Stimulated activated CD4-positive, alpha-beta T cell treated with anti-CD3 and anti-CD28 coated beads, Interleukin-4, amount 100 ng/mL, for 1 hour (primary cell): ENCODE measurements around the gene SKIDA1.

Experiments used
- DNase-seq: peaks from one replicate; pipeline ENCODE4 v3.0.0-alpha.2; 2020

The SKIDA1 gene

GRCh38 chr10:21499701-21500577, 25.5 kb downstream of the SKIDA1 start:
- peak; percentile 23 for DNase-seq

DNA sequence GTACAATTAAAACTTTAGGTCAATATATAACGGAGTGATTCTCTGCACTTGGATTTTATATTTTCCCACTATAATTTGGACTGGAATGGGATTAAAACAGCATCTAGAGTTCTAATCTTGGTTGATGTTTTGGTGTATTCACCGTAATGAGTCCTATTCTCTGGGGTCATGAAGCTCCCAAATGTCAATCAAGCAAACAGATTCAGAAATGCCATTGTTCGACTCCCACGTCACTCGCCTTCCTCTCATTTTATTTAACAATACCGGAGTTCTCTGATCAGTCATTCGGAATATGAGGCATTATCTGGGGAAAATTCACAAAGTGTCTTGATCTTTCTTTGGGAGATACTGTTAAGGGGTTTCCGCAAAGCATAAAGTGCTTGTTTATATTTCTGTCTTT, 26.5 kb downstream of the SKIDA1 start:
- no peak for DNase-seq

DNA sequence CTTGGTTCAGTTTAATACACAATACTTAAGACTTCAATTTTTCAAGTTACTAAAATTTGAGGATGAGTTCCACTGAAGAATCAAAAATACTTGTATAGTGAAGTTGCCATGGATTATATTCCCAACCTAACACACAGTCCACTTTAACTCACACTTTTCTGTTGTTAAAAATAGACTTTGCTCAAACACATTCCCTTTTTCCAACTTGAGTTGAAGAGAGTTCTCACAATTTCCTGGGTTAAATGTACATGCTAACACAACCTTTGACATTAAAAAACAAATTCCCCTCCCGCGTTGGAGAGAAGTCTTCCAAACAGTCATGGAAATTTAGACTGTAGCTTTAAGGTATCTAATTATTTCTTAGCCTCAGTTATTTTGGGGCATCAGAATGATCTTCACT, 27.1 kb downstream of the SKIDA1 start:
- DNase-seq: no peak

DNA sequence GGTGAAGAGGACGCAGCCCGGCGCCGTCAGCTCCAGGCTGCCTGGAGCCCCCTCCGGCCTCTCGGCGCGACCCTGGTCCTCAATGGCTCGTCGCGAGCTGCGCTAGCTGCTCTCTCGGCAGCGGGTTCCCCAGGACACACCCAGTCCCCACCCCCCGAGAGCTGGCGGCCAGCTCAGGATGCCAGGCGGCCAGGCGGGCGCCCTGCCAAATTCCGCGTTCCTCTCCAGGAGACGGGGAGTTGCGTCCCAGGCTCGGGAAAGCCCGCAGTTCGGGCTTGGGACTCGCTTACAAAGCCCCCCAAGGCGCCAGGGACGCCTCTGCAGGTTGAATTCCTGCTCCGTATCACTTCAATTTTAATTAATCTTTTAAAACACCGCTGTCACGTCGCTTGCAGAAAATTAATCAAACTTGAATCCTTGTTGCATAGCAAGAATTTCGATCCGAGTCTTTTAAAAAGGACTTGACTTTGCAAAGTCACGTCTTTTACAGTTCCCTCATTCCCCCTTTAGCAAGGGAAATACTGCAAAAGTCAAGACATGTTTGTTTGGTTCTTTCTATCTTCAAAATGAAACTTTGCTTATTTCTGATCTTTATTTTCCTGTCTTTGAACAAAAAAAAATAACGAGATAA, 28.2 kb downstream of the SKIDA1 start:
- DNase-seq: peak; percentile 35

DNA sequence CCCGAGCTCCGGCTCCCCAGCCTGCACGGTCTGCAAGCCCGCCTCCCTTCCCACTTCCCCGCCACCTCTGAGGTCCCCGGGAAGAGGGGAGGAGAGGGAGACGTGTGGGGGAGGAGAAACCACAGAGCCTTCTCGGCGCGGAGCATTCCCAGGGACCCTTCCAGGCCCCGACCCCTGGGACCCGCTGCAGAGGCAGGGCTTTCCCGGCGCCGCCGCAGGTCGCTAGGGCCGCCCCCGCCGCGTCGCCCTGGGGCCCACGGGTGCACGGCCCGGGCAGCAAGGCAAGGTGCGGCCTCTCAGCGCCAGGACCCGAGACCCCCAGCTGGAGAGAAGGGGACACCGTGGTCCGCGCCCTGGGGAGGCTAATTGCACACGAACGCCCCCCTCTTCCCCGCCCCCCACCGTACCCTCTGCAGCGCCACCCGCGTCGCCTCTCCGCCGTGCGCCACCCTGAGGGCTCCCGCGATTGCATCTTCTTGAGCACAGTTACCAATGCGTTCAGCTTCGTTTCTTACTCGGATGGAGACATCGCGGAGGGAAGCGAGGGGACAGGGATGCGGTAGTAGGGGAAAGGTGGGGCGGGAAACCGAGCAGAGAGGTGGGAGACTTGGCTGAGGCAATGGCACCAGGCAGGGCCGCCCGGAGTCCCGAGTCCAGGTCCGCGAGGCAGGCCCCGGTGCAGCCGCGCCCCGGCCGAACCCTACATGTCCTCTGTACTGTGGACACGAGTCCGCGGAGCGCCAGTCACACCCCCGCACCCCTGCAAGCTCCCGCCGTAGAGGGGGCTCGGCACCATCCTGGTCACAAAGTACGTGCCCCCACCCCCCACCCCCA, 28.9 kb downstream of the SKIDA1 start:
- DNase-seq: peak; percentile 64

- DNase-seq: peak; percentile 90
Measured at GRCh38 chr10:21495752-21496342, 29.6 kb downstream of the SKIDA1 start.

GRCh38 chr10:21495002-21495751, 30.3 kb downstream of the SKIDA1 start:
- DNase-seq: no peak

- DNase-seq: peak; percentile 25
Measured at GRCh38 chr10:21494191-21495001, 31.1 kb downstream of the SKIDA1 start.

DNA sequence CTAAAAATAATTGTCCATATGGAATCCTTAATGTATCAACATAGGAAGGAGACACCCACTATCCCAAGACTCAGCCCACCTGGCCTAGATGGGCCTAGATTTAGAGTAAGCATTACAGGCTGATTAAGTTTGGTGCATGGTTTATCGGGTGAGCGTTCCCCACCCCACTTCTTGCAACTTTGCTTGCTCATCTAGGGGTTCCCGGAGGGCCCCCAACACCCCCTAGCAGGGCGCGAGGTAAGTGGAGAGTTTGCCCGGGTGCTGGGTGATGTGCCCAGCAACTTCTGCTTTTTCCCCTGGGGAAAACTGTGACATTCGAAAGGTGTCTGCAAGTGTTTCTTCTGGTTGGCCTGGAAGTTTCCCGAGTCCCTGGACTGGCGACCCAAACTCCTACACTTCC, 31.7 kb downstream of the SKIDA1 start:
- DNase-seq: no peak

DNA sequence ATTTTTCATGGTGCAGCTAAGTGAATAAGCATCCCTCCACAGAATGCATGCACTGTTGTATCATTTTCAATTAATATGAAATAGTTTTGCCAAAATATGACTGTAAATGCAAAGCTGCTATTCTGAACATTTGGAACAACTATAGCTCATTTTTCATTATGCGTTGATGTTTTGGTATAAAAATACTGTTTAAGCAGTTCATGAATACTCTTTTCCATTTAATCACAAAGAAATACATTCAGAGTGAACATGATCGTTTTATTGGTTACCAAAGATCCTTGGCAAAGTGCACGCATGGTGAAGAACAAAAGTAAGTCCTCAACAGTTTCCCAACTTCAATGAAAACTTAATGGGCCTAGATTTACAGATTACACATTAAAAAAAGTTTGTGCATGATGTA, 33.1 kb downstream of the SKIDA1 start:
- DNase-seq: no peak

- no peak for DNase-seq
Measured at GRCh38 chr10:21490711-21491105, 34.8 kb downstream of the SKIDA1 start.

DNA sequence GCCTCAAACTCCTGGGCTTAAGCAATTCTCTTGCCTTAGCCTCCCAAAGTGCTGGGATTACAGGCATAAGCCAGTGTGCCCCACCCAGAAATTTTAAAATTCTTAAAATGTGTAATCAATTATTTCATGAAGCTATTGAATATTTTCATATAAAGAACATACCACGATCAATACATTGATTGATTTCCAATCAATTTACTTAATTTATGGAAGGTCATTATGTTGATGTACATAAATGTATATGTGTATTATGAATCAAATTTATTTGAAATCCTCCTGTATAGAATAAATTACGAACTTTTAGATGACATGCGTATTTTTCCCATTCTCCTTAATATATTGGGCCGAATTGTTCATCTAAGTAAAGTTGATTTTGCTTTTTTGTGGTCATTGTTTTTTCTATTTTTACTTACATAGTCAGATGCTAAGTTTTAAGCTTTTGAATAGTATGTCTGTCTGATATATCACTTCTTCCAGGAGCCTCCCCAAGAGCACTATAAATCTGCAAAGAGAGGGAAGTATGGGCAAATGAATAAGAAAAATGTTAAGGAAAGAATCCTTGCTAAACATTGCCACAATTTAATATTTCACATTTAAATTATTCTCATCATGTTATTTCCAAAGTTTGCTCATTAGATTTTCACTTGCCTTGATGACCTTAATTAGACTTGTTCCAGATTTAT, 35.3 kb downstream of the SKIDA1 start:
- DNase-seq: no peak

GRCh38 chr10:21488957-21489446, 36.5 kb downstream of the SKIDA1 start:
- no peak for DNase-seq

GRCh38 chr10:21488246-21488956, 37.1 kb downstream of the SKIDA1 start:
- DNase-seq: no peak

DNA sequence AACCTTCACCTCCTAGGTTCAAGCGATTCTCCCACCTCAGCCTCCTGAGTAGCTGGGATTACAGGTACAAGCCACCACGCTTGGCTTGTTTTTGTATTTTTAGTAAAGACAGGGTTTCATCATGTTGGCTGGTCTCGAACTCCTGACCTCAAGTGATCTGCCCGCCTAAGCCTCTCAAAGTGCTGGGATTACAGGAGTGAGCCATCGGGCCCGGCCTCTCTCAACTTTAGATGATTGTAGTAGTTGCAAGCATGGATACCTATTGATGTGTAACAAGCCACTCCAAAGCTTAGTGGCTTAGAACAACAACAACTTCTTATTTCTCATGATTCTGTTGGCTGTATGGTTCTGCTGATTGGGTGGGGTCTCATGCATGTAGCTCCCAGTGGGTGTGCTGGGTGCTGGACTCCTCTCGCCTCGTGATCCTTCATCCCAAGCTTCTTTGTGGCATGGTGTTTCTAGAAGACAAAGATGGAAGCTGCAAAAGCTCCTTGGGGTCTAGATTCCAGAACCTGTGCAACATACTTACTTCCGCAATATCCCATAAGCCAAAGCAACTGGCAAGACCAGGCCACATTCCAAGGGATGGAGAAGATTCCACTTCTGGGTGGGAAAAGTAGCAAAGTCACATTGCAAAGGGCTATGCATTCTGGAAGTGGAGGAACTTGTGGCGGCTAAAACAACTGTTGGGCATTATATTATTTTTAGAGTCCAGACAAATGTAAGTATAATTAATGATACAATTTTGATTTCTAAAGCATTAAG, 37.9 kb downstream of the SKIDA1 start:
- no peak for DNase-seq

DNA sequence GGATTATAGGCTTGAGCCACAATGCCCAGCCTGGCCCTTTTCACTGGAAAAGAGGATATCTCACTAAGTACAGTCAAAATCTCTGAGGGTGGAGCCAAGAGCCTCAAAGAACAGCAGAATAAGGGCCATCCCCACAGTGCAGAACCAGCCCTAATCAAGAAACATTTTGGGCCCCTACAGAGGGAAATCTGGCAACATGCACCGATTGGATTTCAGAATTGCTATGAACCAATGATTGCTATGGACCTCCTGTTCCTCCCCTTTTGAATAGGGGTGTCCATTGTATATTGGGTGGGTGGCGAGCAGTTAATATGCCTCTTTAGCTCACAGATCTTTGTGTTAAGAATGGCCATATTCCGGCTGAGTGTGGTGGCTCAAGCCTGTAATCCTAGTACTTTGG, 42.7 kb downstream of the SKIDA1 start:
- no peak for DNase-seq

DNA sequence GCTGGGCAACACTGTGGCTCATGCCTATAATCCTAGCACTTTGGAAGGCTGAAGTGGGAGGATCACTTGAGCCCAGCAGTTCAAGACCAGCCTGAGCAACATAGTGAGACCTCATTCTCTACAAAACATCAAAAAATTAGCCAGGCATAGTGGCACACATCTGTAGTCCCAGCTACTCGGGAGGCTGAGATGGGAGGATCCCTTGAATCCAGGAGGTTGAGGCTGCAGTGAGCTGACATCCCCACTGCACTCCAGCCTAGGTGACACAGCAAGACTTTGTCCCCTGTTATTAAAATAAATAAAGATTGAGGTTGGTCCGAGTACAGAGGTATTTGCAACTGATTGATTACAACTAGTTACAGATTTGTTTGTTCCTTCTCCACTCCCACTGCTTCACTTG, 44.1 kb downstream of the SKIDA1 start:
- DNase-seq: no peak

DNA sequence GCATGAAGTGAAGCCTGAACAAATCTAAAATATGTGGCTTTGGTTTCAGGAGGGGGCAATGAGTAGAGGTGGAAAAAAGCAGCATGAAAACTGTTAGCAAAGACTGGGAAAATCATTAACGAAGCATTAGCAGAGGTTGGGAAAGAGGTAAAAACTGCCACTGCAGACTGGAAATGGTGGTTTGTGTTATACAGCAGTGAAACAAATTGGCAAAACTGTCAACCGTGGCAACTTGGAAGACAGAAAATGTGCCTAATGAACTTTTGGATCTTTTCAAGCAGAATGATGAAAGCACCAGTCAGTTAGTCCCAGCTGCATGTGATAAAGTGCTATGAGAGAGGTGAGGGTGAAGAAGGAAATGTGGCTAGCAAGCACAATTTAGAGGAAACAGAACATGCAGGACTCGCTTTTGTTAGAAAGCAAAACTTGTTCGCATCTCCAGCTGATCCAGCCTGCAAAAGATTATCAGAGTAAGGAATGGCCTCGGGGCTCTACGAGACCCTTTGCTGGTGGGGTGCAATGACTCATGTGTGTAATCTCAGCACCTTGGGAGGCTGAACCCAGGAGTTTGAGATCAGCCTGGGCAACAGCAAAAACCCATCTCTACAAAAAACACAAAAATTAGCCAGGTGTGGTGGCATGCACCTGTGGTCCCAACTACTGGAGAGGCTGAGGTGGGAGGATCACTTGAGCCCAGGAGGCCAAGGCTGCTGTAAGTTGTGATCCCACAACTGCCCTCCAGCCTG, 45.7 kb downstream of the SKIDA1 start:
- DNase-seq: no peak
